ENCODE measurements around the gene KIAA1143.

- TF ChIP-seq CTCF (IDR thresholded peaks at IDR 0.05; ENCODE audit: extremely low read depth in 1 of 2, insufficient read depth in 1 of 2, low read depth in 1 of 2, low read length in 2 of 2) (no peak), POLR2AphosphoS5 (IDR thresholded peaks at IDR 0.05; ENCODE audit: insufficient read depth, low read depth, low read length) (no peak), FOS (IDR thresholded peaks at IDR 0.05; ENCODE audit: borderline replicate concordance, insufficient read depth, low read length) (no peak), EZH2 (IDR thresholded peaks at IDR 0.05; ENCODE audit: borderline replicate concordance, low read depth, low read length, severe bottlenecking) (no peak)
Measured at GRCh38 chr3:44764248-44764647, 2.8 kb upstream of the KIAA1143 start.
